Esophagus muscularis mucosa (tissue), 4 donors: Measurements from ENCODE around the gene ITGA2. TPM values are rescaled to one million over a fixed set of nuclear protein-coding genes. Genes with fewer than 3 reads are reported as not detected.

Experiments
- DNase-seq: peaks from one replicate; pipeline ENCODE4 v3.0.0-alpha.2; 2017; ENCODE audit errors: extremely low spot score
- H3K27ac ChIP-seq, 4 donors: fragments of 200-600 bp; sonication (generic); replicated peaks in 1 of 4; 1 replicate in 3 of 4; 2 replicates in 1 of 4; pipeline ENCODE4 v1.5.1; 2016 to 2019; ENCODE audit warnings: mild to moderate bottlenecking in 1 of 4
- H3K27me3 ChIP-seq, 4 donors: fragments of 200-600 bp; sonication (generic); one replicate each; pipeline versions ENCODE4 v1.5.1 to v1.6.0; 2016 to 2019
- H3K36me3 ChIP-seq, 4 donors: fragments of 200-600 bp; sonication (generic); one replicate each; pipeline ENCODE4 v1.5.1; 2016 to 2019
- H3K4me1 ChIP-seq, 4 donors: fragments of 200-600 bp; sonication (generic); one replicate each; pipeline ENCODE4 v1.5.1; 2016 to 2019
- H3K4me3 ChIP-seq, 4 donors: fragments of 200-600 bp; sonication (generic); 1 replicate in 2 of 4; 2 replicates in 2 of 4; pipeline ENCODE4 v1.5.1; 2016 to 2019; ENCODE audit warnings: mild to moderate bottlenecking in 4 of 4, moderate library complexity in 1 of 4
- H3K9me3 ChIP-seq, 4 donors: fragments of 200-600 bp; sonication (generic); 1 replicate in 3 of 4; 2 replicates in 1 of 4; pipeline ENCODE4 v1.5.1; 2016 to 2019
- EP300 ChIP-seq: sonication (generic); formaldehyde crosslinking; IDR thresholded peaks from one replicate; pipeline ENCODE4 v1.6.1; 2017; ENCODE audit warnings: antibody characterized with exemption
- POLR2A ChIP-seq: fragments of 450-650 bp; IDR thresholded peaks from one replicate; pipeline ENCODE4 v1.6.1; 2017; ENCODE audit warnings: antibody characterized with exemption, moderate library complexity, mild to moderate bottlenecking, low read depth
- POLR2AphosphoS5 ChIP-seq, 2 donors: sonication (generic); formaldehyde crosslinking; IDR thresholded peaks; one replicate each; pipeline ENCODE4 v1.6.1; 2017; ENCODE audit warnings: antibody characterized with exemption in 2 of 2
- WGBS: methylation state at CpG from one replicate; pipeline ENCODE4 v1.1.5; 2018; 5-methylcytosine and 5-hydroxymethylcytosine counted together
- intact Hi-C: fragments of 100-400 bp; cut with DNase I; formaldehyde crosslinking; loops from one replicate; pipeline ENCODE4 v1.15.1; 2023
- total RNA-seq, 4 donors: library from RNA; depleted of rRNA; stranded (reverse); fragments of >200 nt; gene quantifications; one replicate each; pipeline versions ENCODE4 v1.1.0 to v1.2.1, GENCODE V29; 2016
- TF ChIP-seq, protein P1 (sequence below), 3 experiments: fragments of 200-600 bp in 2 of 3; fragments of 450-650 bp in 1 of 3; sonication (generic) in 2 of 3; IDR thresholded peaks; one replicate each; pipeline ENCODE4 v1.5.1; 2017 to 2019; ENCODE audit warnings: antibody characterized with exemption in 3 of 3, mild to moderate bottlenecking in 2 of 3, moderate library complexity in 1 of 3

Gene ITGA2
- total RNA-seq, 4 donors from 2014 or later: 5.0 to 9.6 (median 7.8) TPM

DNA sequence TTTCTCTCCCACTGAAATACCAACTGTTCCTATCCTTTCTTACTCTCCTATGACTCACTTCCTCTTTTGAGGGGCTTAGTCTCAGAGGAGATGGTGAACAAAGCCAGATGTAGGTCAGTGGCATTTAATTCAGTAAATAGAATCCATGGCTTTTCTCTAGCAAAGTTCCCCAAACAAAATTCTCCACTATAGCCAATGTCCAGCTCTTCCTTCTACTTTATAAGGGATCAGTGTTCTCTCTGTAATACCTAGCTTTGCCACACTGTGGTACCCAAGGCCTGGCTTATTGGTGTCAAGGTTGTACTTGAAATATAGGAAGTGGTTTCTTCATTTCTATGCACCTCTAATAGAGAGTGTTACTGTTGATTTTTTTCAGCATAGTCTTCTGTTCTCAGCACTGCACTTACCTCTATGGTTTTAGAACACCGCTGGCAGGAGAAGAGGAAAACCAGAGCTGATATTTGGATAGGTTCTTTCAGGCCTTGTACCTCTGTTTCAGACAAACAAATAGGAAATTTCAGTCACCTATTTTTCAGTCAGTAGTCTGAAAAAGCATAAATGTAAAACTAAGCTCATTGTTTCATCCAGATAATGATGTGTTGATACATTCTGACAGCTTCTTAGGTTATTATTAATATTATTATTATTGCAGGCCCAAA, 40.6 kb upstream of the ITGA2 start:
- peaks cover 0 to 42% (median 19%) of the 10 kb centered on the region in 4 donors for H3K36me3 ChIP-seq
- TF ChIP-seq POLR2A (no peak), POLR2AphosphoS5 (IDR thresholded peaks at IDR 0.05) (peak in 1 of 2 donors; percentile 25), EP300 (no peak)
- TF ChIP-seq, protein P1, sequence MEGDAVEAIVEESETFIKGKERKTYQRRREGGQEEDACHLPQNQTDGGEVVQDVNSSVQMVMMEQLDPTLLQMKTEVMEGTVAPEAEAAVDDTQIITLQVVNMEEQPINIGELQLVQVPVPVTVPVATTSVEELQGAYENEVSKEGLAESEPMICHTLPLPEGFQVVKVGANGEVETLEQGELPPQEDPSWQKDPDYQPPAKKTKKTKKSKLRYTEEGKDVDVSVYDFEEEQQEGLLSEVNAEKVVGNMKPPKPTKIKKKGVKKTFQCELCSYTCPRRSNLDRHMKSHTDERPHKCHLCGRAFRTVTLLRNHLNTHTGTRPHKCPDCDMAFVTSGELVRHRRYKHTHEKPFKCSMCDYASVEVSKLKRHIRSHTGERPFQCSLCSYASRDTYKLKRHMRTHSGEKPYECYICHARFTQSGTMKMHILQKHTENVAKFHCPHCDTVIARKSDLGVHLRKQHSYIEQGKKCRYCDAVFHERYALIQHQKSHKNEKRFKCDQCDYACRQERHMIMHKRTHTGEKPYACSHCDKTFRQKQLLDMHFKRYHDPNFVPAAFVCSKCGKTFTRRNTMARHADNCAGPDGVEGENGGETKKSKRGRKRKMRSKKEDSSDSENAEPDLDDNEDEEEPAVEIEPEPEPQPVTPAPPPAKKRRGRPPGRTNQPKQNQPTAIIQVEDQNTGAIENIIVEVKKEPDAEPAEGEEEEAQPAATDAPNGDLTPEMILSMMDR (IDR thresholded peaks at IDR 0.05): peak; percentile 82 to 87 (median 86)
- peaks cover 7 to 82% (median 76%) of the 10 kb centered on the region in 4 donors for H3K4me1 ChIP-seq
- no peak overlapping the region for H3K4me3 ChIP-seq
- WGBS: 35% methylated on average over 1 of the region's 1 CpG
- no peaks in the 10 kb centered on the region for H3K27me3 ChIP-seq
- H3K9me3 ChIP-seq: no peaks in the 10 kb centered on the region
- peak overlapping the region; percentile 75 to 80 (median 76) for H3K27ac ChIP-seq
- DNase-seq: no peak
- intact Hi-C loops: no loop called here

DNA sequence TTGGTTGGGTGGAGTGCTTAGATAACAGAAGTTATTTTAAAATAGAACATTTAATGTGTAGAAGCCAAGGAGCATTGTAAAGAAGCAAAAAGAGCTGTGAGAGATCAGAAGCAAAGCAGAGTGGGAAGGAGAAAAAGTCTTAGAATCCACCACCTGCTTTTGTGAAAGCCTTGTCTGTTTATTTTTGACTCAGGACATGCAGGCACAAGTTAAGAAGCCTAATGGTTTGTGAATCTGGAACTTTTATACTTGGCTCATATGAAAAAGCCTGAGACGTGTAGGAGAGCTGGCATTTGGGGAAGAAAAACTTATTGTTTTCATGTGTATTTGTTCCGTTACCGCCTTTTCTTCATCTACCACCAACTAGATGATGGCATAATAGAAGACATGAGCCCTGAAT, 38.5 kb upstream of the ITGA2 start:
- H3K36me3 ChIP-seq: peaks cover 4 to 54% (median 25%) of the 10 kb centered on the region in 4 donors
- no peak for DNase-seq
- WGBS: 58% methylated on average over 3 of the region's 3 CpGs
- H3K27me3 ChIP-seq: no peaks in the 10 kb centered on the region
- intact Hi-C loops: loop anchor here (2.0 kb wide), 1 partner anchor 148 kb away; no protein-coding TSS in a partner anchor
- no peaks in the 10 kb centered on the region for H3K9me3 ChIP-seq
- TF ChIP-seq POLR2AphosphoS5 (IDR thresholded peaks at IDR 0.05) (no peak), EP300 (no peak), POLR2A (no peak)
- TF ChIP-seq, protein P1 (IDR thresholded peaks at IDR 0.05): no peak
- H3K4me1 ChIP-seq: peaks cover 7 to 60% (median 56%) of the 10 kb centered on the region in 4 donors
- peak overlapping the region; percentile 75 to 80 (median 76) for H3K27ac ChIP-seq
- no peak overlapping the region for H3K4me3 ChIP-seq

DNA sequence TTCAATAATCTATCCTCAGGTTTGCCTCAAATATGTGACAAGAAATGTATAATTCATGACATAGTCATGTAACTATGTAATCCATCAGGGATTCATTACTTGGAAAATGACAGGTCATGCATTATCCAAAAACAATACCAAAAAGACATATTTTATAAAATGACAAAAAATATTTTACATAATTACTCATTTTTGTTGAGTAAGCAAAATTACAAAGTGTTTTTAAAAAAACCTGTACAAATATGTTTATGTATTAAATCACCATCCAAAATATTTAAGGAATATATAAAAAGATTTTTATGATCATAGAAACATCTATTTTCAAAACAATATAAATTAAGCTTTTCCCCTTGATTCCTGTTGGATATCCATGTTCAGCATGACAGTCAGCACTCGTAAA, 36.7 kb upstream of the ITGA2 start:
- no peak for DNase-seq
- Histone ChIP-seq H3K4me1 (peaks cover 0 to 42% (median 38%) of the 10 kb centered on the region in 4 donors), H3K9me3 (no peaks in the 10 kb centered on the region), H3K4me3 (no peak overlapping the region), H3K27me3 (no peaks in the 10 kb centered on the region), H3K27ac (no peak overlapping the region), H3K36me3 (peaks cover 4 to 65% (median 27%) of the 10 kb centered on the region in 4 donors)
- TF ChIP-seq, protein P1 (IDR thresholded peaks at IDR 0.05): no peak
- TF ChIP-seq EP300 (no peak), POLR2A (no peak), POLR2AphosphoS5 (IDR thresholded peaks at IDR 0.05) (no peak)
- intact Hi-C loops: no loop called here
- 93% methylated on average over 1 of the region's 1 CpG for WGBS

DNA sequence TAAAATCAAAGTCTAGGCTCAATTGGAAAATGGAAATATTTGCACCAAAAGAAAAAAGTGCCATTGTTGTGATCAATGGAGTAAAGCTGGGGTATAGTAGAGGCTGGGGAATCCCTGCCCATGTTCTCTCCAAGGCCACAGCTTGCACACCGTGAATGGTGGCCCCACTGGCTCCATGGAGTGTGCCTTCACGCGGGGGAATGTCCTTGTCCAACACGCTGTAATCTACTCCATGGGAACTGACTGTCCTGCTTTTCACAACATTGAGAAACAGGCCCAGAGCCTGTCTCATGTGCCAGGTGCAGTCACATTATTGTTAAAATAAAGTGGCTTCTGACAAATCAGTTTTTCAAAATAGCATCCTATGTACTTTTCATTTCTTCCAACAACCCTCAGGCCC, 33.1 kb upstream of the ITGA2 start:
- Histone ChIP-seq H3K9me3 (no peaks in the 10 kb centered on the region), H3K27ac (no peak overlapping the region), H3K4me1 (peaks cover 0 to 7% (median 3%) of the 10 kb centered on the region in 4 donors), H3K4me3 (no peak overlapping the region), H3K27me3 (no peaks in the 10 kb centered on the region), H3K36me3 (peaks cover 9 to 55% (median 21%) of the 10 kb centered on the region in 4 donors)
- intact Hi-C loops: no loop called here
- WGBS: 96% methylated on average over 4 of the region's 4 CpGs
- TF ChIP-seq EP300 (no peak), POLR2AphosphoS5 (IDR thresholded peaks at IDR 0.05) (peak in 1 of 2 donors; percentile 8)
- DNase-seq: no peak

DNA sequence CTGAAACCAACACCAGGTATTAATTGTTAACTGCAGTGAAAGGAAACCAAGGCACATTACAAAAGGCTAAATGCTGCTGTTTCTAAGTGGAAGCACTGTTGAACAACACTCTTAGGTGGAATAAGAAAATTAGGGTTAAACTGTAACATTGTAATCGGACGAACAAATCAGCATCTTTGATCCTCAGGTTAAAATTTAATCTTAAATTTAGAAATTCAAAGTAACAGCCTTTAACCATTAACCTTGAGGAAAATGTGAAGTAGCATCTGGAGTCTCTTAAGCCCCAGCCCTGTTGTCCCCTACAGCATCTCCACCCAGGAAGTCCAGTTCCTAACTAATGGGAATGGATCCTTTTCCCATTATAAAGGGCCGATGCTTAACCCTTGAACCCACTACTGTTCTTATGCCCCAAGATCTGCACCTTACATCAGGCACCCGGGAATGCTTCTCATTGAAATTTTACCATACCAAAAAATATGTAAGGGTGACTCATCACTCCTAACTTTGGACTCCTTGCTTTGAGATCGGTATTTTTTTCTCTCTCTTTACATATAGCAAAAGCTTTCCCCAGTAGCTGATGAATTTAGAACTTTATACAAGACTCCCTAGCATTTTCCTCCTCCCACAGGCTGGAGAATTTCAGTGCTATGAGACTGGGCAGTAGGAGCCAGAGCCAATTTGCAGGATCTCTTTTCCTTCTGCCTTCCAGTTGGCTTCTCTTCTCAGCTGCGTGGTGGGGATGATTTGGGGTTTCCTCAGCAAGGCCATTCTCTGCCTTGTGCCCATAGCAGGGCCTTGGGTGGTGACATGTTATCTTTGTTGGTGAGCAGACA, 32.0 kb upstream of the ITGA2 start:
- no peaks in the 10 kb centered on the region for H3K27me3 ChIP-seq
- H3K27ac ChIP-seq: peak overlapping the region in 1 of 4 donors; percentile 1
- H3K4me1 ChIP-seq: no peaks in the 10 kb centered on the region
- peaks cover 9 to 46% (median 20%) of the 10 kb centered on the region in 4 donors for H3K36me3 ChIP-seq
- H3K4me3 ChIP-seq: no peak overlapping the region
- H3K9me3 ChIP-seq: no peaks in the 10 kb centered on the region
- intact Hi-C loops: no loop called here
- no peak for DNase-seq
- 83% methylated on average over 6 of the region's 6 CpGs for WGBS
- no peak for TF ChIP-seq EP300
- no peak for TF ChIP-seq POLR2A
- TF ChIP-seq, protein P1 (IDR thresholded peaks at IDR 0.05): no peak
- TF ChIP-seq POLR2AphosphoS5 (IDR thresholded peaks at IDR 0.05): peak in 1 of 2 donors; percentile 0
